A673 (cell line): ENCODE measurements around the gene ARSD. TPM values are rescaled to one million over a fixed set of nuclear protein-coding genes. Genes with fewer than 3 reads are reported as not detected.
"Not testable (repeated sequence)": the region's sequence is repeated elsewhere in the genome, so short reads cannot be mapped to it uniquely, and the experiment has no call there.

Experiments
- BruUV-seq: library from RNA; stranded (reverse); fragments of 400-500 nt; replicated peaks from 2 replicates; lab custom pipeline; 2021; lab: Mats Ljungman, UMichigan
- CTCF ChIA-PET: fragments of 300-600 bp; sonication (Branson Sonifier 250); formaldehyde crosslinking; loops from one replicate; lab custom pipeline; 2022; ENCODE audit warnings: antibody characterized with exemption; lab: Charles Lee
- POLR2A ChIA-PET: fragments of 300-600 bp; sonication (Branson Sonifier 250); formaldehyde crosslinking; loops from one replicate; lab custom pipeline; 2022; ENCODE audit warnings: antibody characterized with exemption; ENCODE audit not compliant: low non-redundant PET; lab: Charles Lee
- DNase-seq: peaks from one replicate; pipeline ENCODE4 v3.0.0-alpha.2; 2015; ENCODE audit warnings: low spot score
- H3K27ac ChIP-seq: fragments of 200-600 bp; sonication (generic); 2 replicates; pipeline ENCODE4 v1.5.1; 2016; ENCODE audit warnings: mixed run types, low read depth, mild to moderate bottlenecking, mixed read lengths, antibody characterized with exemption, low read length; ENCODE audit not compliant: poor library complexity, severe bottlenecking
- H3K27me3 ChIP-seq: fragments of 200-600 bp; sonication (generic); replicated peaks from 2 replicates; pipeline ENCODE4 v1.6.1; 2017; ENCODE audit warnings: mixed run types, low read depth, mild to moderate bottlenecking, mixed read lengths, antibody characterized with exemption, low read length; ENCODE audit not compliant: insufficient read depth, poor library complexity
- H3K36me3 ChIP-seq: fragments of 200-600 bp; sonication (generic); 2 replicates; pipeline ENCODE4 v1.6.1; 2016; ENCODE audit warnings: mixed run types, mild to moderate bottlenecking, mixed read lengths, antibody characterized with exemption, low read length; ENCODE audit not compliant: insufficient read depth, poor library complexity, severe bottlenecking
- H3K4me1 ChIP-seq: fragments of 200-600 bp; sonication (generic); 2 replicates; pipeline ENCODE4 v1.6.1; 2017; ENCODE audit warnings: mixed run types, mild to moderate bottlenecking, mixed read lengths, antibody characterized with exemption, low read length; ENCODE audit not compliant: insufficient read depth, poor library complexity, severe bottlenecking
- H3K4me3 ChIP-seq: fragments of 200-600 bp; sonication (generic); 2 replicates; pipeline ENCODE4 v1.5.1; 2016; ENCODE audit warnings: low read depth, mixed run types, mild to moderate bottlenecking, mixed read lengths, low read length; ENCODE audit not compliant: poor library complexity, severe bottlenecking
- H3K9me3 ChIP-seq: fragments of 200-600 bp; sonication (generic); 2 replicates; pipeline ENCODE4 v1.6.1; 2016; ENCODE audit warnings: mixed run types, low read depth, mild to moderate bottlenecking, mixed read lengths, antibody characterized with exemption, low read length; ENCODE audit not compliant: poor library complexity, severe bottlenecking
- EZH2 ChIP-seq: fragments of 200-600 bp; sonication (generic); IDR thresholded peaks from 2 replicates; pipeline ENCODE4 v1.6.1; 2017; ENCODE audit warnings: borderline replicate concordance, low read depth, mild to moderate bottlenecking, mixed read lengths, antibody characterized with exemption, low read length; ENCODE audit not compliant: poor library complexity, severe bottlenecking
- intact Hi-C: fragments of 100-400 bp; cut with micrococcal nuclease; formaldehyde crosslinking; loops from one replicate; pipeline ENCODE4 v1.10.0; 2022; ENCODE audit not compliant: unreplicated experiment
- total RNA-seq: library from RNA; stranded (reverse); gene quantifications from 2 replicates; pipeline ENCODE4 v1.2.3, GENCODE V29; 2021
- TF ChIP-seq, protein P1 (sequence below): fragments of 300-800, 200-600 bp; sonication (generic); conservative IDR thresholded peaks from 2 replicates; pipeline ENCODE4 v1.5.1; 2017; ENCODE audit warnings: low read depth, mild to moderate bottlenecking, antibody characterized with exemption, low read length, moderate library complexity, mixed read lengths

ARSD gene
- total RNA-seq, 1 experiment from 2014 or later: 1.2 TPM

- TF ChIP-seq EZH2: no peak
- TF ChIP-seq, protein P1, sequence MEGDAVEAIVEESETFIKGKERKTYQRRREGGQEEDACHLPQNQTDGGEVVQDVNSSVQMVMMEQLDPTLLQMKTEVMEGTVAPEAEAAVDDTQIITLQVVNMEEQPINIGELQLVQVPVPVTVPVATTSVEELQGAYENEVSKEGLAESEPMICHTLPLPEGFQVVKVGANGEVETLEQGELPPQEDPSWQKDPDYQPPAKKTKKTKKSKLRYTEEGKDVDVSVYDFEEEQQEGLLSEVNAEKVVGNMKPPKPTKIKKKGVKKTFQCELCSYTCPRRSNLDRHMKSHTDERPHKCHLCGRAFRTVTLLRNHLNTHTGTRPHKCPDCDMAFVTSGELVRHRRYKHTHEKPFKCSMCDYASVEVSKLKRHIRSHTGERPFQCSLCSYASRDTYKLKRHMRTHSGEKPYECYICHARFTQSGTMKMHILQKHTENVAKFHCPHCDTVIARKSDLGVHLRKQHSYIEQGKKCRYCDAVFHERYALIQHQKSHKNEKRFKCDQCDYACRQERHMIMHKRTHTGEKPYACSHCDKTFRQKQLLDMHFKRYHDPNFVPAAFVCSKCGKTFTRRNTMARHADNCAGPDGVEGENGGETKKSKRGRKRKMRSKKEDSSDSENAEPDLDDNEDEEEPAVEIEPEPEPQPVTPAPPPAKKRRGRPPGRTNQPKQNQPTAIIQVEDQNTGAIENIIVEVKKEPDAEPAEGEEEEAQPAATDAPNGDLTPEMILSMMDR: no peak
- CTCF ChIA-PET: no interaction called here
- BruUV-seq: no TSS peak
- H3K27me3 ChIP-seq: no peaks in the 10 kb centered on the region
- DNase-seq: no peak
- peaks cover 10% of the 10 kb centered on the region for H3K4me1 ChIP-seq
- POLR2A ChIA-PET: no interaction called here
- H3K27ac ChIP-seq: no peak overlapping the region
- H3K36me3 ChIP-seq: no peaks in the 10 kb centered on the region
- H3K9me3 ChIP-seq: peaks cover 8% of the 10 kb centered on the region
- intact Hi-C loops: no loop called here
- no peak overlapping the region for H3K4me3 ChIP-seq
These were observed 26.3 kb downstream of the ARSD start for GRCh38 chrX:2902841-2903240.

GRCh38 chrX:2901367-2902036 lies 27.6 kb downstream of the ARSD start:
- Histone ChIP-seq H3K36me3 (no peaks in the 10 kb centered on the region), H3K4me1 (peaks cover 10% of the 10 kb centered on the region), H3K27ac (no peak overlapping the region), H3K9me3 (peaks cover 8% of the 10 kb centered on the region), H3K4me3 (no peak overlapping the region), H3K27me3 (no peaks in the 10 kb centered on the region)
- peak; percentile 21 for DNase-seq
- BruUV-seq: no TSS peak
- intact Hi-C loops: no loop called here
- ChIA-PET POLR2A (no interaction called here), CTCF (no interaction called here)
- TF ChIP-seq EZH2: no peak
- TF ChIP-seq, protein P1: no peak

GRCh38 chrX:2898846-2899512 lies 30.2 kb downstream of the ARSD start:
- BruUV-seq: no TSS peak
- ChIA-PET POLR2A (no interaction called here), CTCF (no interaction called here)
- Histone ChIP-seq H3K27me3 (no peaks in the 10 kb centered on the region), H3K9me3 (peaks cover 8% of the 10 kb centered on the region), H3K36me3 (no peaks in the 10 kb centered on the region), H3K4me3 (no peak overlapping the region), H3K27ac (no peak overlapping the region), H3K4me1 (peaks cover 26% of the 10 kb centered on the region)
- no peak for DNase-seq
- TF ChIP-seq, protein P1: no peak
- TF ChIP-seq EZH2: no peak
- intact Hi-C loops: no loop called here

DNA sequence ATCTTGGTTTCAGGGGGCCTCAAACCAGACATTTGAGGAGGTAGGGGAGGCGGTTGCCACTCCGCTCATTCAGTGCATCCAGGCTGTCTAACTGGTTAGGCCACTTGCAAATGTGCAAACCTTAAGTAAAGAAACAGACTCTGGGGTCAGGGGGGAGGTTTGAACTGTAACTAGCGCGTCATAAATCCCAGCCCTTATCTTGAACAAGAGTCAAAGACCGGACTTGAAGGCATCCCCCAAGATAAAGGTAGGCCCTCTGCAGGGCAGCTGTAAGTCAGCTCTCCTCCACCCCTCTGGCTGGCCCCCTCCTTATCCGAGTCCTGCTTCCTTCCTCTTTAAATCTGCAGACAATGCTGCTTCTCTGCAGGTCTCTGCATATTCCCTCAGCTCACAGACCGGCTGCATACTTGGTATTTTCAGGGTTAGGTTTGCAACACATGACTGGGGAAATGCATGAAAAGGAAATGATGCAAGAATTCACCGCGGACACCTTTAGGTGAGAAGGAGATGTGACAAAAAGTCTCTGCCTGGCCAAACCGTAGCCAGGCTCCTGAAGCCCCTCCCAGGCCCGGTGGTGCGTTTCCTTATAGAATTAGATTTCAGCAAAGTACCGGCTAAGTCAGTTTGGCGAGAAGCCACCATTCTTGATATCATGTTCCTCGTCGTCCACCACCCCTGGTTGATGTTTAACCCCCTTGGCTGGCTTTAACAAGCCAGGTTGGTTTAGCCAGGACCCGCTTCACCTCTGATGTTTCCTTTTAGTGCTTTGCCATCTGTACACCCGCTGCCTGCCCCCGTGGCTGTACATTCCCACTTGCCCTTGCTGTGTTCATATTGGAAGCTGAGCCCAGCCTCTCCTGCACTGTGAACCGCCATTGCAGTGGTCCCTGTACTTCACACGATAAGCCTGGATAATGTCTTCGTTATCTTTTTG lies 31.2 kb downstream of the ARSD start:
- H3K27ac ChIP-seq: peak overlapping the region; percentile 30
- H3K9me3 ChIP-seq, POLR2A ChIA-PET, H3K27me3 ChIP-seq, H3K36me3 ChIP-seq, CTCF ChIA-PET, BruUV-seq, H3K4me3 ChIP-seq, intact Hi-C loops: not testable (repeated sequence)
- peaks cover 26% of the 10 kb centered on the region for H3K4me1 ChIP-seq
- peak; percentile 29 for DNase-seq
